ENCODE data around the gene TACC2. TPM values are rescaled to one million over a fixed set of nuclear protein-coding genes. Genes with fewer than 3 reads are reported as not detected.

Gene TACC2
- total RNA-seq, 1 experiment from 2014 or later: 24.4 TPM

DNA sequence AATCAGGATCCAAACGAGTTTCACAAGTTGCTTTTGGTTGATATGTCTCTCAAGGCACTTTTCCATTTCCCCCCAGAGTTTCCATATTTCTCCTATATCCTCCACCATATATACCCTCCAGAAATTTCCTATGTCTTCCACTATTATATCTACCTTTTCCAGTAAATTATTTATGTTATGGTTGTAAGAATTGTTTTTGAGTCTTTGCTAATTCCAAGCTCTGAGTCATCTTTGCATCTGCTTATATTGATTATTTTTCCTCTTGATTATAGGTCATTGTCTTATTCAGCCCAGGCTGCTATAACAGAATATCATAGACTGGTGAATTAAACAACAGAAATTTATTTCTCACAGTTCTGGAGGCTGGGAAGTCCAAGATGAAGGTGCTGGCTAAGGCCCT is 12.7 kb downstream of the TACC2 start:
- DNase-seq: no peak
- Mint-ChIP-seq H3K36me3 (ENCODE audit: insufficient read depth, unreplicated experiment) (no peaks in the 10 kb centered on the region), H3K27ac (ENCODE audit: unreplicated experiment) (no peak overlapping the region), H3K4me1 (ENCODE audit: low read depth, unreplicated experiment) (no peaks in the 10 kb centered on the region), H3K4me3 (ENCODE audit: low read depth, unreplicated experiment) (no peak overlapping the region), H3K9me3 (ENCODE audit: low read depth, unreplicated experiment) (peaks cover 7% of the 10 kb centered on the region), H3K27me3 (ENCODE audit: unreplicated experiment) (no peaks in the 10 kb centered on the region)
- CTCF ChIA-PET: no interaction called here
- no peak for TF ChIP-seq CTCF (IDR thresholded peaks at IDR 0.05; ENCODE audit: unreplicated experiment)
- no TSS peak for BruUV-seq (replicated peaks)
- intact Hi-C loops (cut with micrococcal nuclease; ENCODE audit: unreplicated experiment): no loop called here

GRCh38 chr10:122007415-122007814 is 18.5 kb downstream of the TACC2 start:
- intact Hi-C loops (cut with micrococcal nuclease; ENCODE audit: unreplicated experiment): no loop called here
- no peaks in the 10 kb centered on the region for H3K27me3 Mint-ChIP-seq (ENCODE audit: unreplicated experiment)
- CTCF ChIA-PET: no interaction called here
- no peak overlapping the region for H3K27ac Mint-ChIP-seq (ENCODE audit: unreplicated experiment)
- peaks cover 3% of the 10 kb centered on the region for H3K9me3 Mint-ChIP-seq (ENCODE audit: low read depth, unreplicated experiment)
- H3K36me3 Mint-ChIP-seq (ENCODE audit: insufficient read depth, unreplicated experiment): no peaks in the 10 kb centered on the region
- DNase-seq: no peak
- TF ChIP-seq CTCF (IDR thresholded peaks at IDR 0.05; ENCODE audit: unreplicated experiment): no peak
- BruUV-seq (replicated peaks): no TSS peak
- no peaks in the 10 kb centered on the region for H3K4me1 Mint-ChIP-seq (ENCODE audit: low read depth, unreplicated experiment)
- no peak overlapping the region for H3K4me3 Mint-ChIP-seq (ENCODE audit: low read depth, unreplicated experiment)

GRCh38 chr10:122010405-122011050 is 21.6 kb downstream of the TACC2 start:
- CTCF ChIA-PET: no interaction called here
- no peak for DNase-seq
- Mint-ChIP-seq H3K4me3 (ENCODE audit: low read depth, unreplicated experiment) (no peak overlapping the region), H3K27me3 (ENCODE audit: unreplicated experiment) (no peaks in the 10 kb centered on the region), H3K4me1 (ENCODE audit: low read depth, unreplicated experiment) (no peaks in the 10 kb centered on the region), H3K27ac (ENCODE audit: unreplicated experiment) (no peak overlapping the region), H3K9me3 (ENCODE audit: low read depth, unreplicated experiment) (no peaks in the 10 kb centered on the region), H3K36me3 (ENCODE audit: insufficient read depth, unreplicated experiment) (no peaks in the 10 kb centered on the region)
- intact Hi-C loops (cut with micrococcal nuclease; ENCODE audit: unreplicated experiment): no loop called here
- no peak for TF ChIP-seq CTCF (IDR thresholded peaks at IDR 0.05; ENCODE audit: unreplicated experiment)
- no TSS peak for BruUV-seq (replicated peaks)

- TF ChIP-seq CTCF (IDR thresholded peaks at IDR 0.05; ENCODE audit: unreplicated experiment): no peak
- Mint-ChIP-seq H3K27me3 (ENCODE audit: unreplicated experiment) (no peaks in the 10 kb centered on the region), H3K27ac (ENCODE audit: unreplicated experiment) (no peak overlapping the region), H3K4me3 (ENCODE audit: low read depth, unreplicated experiment) (no peak overlapping the region), H3K36me3 (ENCODE audit: insufficient read depth, unreplicated experiment) (no peaks in the 10 kb centered on the region), H3K4me1 (ENCODE audit: low read depth, unreplicated experiment) (no peaks in the 10 kb centered on the region), H3K9me3 (ENCODE audit: low read depth, unreplicated experiment) (no peaks in the 10 kb centered on the region)
- CTCF ChIA-PET: no interaction called here
- BruUV-seq (replicated peaks): no TSS peak
- intact Hi-C loops (cut with micrococcal nuclease; ENCODE audit: unreplicated experiment): no loop called here
- DNase-seq: no peak
Observed at GRCh38 chr10:122012731-122013130, 23.8 kb downstream of the TACC2 start.
